Stimulated activated CD4-positive, alpha-beta T cell treated with anti-CD3 and anti-CD28 coated beads, TNF-alpha, amount 100 ng/mL, for 24 hours (primary cell): ENCODE results near the gene R3HDM2.
"Not testable (repeated sequence)": the region's sequence is repeated elsewhere in the genome, so short reads cannot be mapped to it uniquely, and the experiment has no call there.

Experiments
- DNase-seq, 3 experiments: peaks; one replicate each; pipeline ENCODE4 v3.0.0-alpha.2; 2020; ENCODE audit warnings: low read depth in 3 of 3

Gene R3HDM2

GRCh38 chr12:57426948-57427347, 3.9 kb downstream of the R3HDM2 start:
- not testable (repeated sequence) for DNase-seq

GRCh38 chr12:57420482-57420881, 10.4 kb downstream of the R3HDM2 start:
- no peak for DNase-seq

DNA sequence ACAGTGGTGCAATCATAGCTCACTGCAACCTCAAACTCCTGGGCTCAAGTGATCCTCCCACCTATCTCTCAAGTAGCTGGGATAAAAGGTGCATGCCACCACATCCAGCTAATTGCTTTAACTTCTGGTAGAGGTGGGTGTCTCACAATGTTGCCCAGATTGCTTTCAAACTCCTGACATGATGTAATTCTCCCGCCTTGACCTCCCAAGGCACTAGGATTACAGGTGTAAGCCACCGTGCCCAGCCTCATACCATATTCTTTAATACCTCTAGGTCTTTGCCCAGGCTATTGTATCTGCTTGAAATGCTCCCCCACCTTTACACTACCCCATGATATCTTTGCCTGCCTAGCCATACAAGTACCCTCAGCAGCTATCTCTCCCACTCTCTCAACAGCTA, 11.3 kb downstream of the R3HDM2 start:
- DNase-seq = no peak

DNA sequence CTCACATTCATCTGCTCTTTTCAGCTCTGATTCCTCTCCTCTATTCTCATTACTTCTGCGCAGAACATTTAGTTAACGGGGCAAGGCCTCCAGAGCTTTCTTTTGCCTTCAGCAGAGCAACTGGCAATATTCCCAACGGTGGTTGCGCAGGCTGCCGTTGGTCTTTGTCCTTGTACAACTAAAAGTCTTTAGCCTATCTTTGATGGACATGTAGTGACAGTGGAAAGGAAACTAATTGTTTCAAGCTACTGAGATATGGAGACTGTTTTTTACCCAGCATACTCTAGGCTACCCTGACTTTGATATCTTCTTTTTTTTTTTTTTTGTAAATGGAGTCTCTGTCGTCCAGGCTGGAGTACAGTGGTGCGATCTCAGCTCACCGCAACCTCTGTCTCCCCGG, 12.6 kb downstream of the R3HDM2 start:
- no peak for DNase-seq

- DNase-seq = no peak
Measured at GRCh38 chr12:57416039-57416996, 14.5 kb downstream of the R3HDM2 start.

GRCh38 chr12:57415088-57415487, 15.8 kb downstream of the R3HDM2 start:
- no peak for DNase-seq

DNA sequence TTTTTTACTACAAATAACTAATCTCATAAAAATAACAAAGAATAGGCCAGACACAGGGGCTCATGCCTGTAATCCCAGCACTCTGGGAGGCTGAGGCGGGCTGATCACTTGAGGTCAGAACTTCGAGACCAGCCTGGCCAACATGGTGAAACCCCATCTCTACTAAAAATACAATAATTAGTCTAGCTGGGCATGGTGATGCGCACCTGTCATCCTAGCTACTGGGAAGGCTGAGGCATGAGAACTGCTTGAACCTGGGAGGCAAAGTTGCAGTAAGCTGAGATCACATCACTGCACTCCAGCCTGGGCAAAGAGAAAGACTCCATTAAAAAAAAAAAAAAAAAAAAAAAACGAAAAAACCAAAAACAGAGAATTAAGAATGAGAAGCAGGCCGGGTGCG, 16.7 kb downstream of the R3HDM2 start:
- DNase-seq = not testable (repeated sequence)

DNA sequence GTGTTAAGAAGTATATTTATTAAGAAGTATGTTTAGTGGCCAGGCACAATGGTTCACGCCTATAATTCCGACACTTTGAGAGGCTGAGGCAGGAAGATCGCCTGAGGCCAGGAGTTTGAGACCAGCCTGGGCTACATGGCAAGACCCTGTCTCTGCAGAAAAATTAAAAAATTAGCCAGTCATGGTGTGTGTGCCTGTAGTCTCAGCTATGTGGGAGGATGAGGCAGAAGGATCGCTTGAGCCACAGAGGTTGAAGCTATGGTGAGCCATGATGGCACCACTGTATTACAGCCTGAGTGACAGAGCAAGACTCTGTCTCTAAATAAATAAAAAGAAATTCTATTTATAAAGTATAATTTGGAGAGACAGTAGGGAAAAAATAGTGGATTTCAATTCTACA, 20.3 kb downstream of the R3HDM2 start:
- no peak for DNase-seq

DNA sequence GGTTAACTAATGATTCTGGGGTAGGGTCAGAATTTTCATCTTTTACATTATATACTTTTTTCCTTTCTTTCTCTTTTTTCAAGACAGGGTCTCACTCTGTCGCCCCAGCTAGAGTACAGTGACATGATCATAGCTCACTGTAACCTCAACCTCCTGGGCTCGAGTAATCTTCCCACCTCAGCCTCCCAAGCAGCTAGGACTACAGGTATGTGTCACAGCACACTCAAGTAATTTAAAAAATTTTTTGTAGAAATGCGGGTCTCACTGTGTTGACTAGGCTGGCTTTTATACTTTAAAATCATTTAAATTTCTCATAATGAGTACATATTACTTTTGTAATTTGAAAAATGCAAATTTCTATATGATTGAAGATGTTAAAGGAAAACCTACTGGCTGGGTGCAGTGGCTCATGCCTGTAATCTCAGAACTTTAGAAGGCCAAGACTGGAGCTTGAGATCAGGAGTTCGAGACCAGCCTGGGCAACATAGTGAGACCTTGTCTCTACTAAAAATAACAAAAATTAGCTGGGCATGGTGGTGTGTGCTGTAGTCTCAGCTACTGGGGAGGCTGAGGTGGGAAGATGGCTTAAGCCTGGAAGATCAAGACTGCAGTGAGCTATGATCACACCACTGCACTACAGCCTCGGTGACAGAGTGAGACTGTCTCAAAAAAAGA, 25.7 kb downstream of the R3HDM2 start:
- DNase-seq = peak in 1 of 3 experiments; percentile 9

GRCh38 chr12:57402156-57402555, 28.7 kb downstream of the R3HDM2 start:
- not testable (repeated sequence) for DNase-seq

DNA sequence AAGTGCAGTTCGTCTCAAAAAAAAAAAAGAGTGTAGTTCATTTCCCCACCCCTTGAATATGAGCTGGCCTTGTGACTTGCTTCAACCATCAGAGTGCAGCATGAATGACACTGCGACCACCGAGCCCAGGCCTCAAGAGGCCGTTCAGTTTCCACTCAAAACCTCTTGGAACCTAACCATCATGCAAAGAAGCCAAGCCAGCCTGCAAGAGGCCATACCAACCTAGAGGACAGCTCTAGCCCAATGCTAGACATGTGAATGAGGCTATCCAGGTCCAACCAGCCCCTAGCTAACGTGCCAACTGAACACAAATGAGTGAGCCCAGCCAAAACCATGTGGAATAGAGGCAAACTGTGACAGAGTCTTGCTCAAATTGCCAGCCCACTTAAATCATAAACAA, 29.7 kb downstream of the R3HDM2 start:
- no peak for DNase-seq

- DNase-seq = not testable (repeated sequence)
Measured at GRCh38 chr12:57399718-57400463, 31.0 kb downstream of the R3HDM2 start.

DNA sequence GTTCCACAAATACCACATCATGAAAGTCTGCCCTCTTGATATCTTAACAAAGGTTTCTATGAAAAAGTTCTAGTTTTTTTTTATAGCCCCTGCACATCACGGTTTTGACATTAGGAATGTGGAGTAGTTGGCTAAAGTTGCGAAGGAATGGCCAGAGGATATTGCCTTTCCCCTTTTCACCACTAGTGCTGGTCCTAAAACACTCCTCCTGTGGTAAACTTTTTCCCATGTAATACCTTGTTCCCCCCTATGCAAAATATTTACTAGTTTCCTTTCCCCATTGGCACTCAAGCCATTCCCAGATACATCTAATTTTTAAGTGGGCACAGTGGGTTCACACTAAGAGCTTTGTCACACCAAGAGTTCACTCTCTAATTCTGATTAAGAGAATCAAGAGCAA, 33.4 kb downstream of the R3HDM2 start:
- DNase-seq = no peak

GRCh38 chr12:57395121-57395520, 35.7 kb downstream of the R3HDM2 start:
- DNase-seq = no peak

DNA sequence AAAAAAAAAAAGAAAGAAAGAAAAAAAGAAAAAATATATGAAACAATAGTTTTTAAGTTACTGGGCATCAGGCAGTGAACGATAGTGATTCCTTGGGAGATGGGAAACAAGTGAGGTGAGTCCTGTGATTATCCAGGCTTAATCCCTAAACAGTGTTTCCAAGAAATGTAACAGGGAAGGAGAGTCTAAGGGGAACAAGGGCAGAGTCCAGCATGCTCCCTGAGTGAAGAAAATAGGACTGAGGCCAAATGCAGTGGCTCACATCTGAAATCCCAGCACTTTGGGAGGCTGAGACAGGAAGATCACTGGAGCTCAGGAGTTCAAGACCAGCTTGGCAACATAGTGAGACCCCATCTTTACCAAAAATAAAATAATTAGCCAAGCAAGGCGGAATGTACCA, 40.7 kb downstream of the R3HDM2 start:
- no peak for DNase-seq

DNA sequence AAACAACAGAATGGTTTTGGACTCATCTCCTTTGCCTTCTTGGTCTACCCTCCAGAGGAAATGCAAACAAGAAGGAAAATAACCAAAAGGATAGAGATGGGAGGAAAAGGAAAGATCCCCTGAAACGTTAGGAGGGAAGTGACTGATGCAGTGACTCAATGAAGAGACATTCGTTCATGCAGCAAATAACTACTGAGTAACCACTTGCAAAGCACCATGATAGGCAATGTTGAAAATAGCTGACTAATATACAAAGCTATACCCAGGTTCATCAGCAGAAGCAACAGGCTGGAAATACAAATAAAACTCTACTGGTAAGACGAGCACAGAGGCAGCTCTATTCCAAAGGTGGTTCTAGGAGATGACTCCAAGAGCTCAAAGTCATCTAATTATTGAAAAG, 41.8 kb downstream of the R3HDM2 start:
- DNase-seq = no peak

- no peak for DNase-seq
Measured at GRCh38 chr12:57388425-57388824, 42.4 kb downstream of the R3HDM2 start.

GRCh38 chr12:57386187-57386720, 44.6 kb downstream of the R3HDM2 start:
- no peak for DNase-seq

- no peak for DNase-seq
Measured at GRCh38 chr12:57385586-57385985, 45.3 kb downstream of the R3HDM2 start.

GRCh38 chr12:57384478-57384877, 46.4 kb downstream of the R3HDM2 start:
- DNase-seq = no peak

- DNase-seq = no peak
Measured at GRCh38 chr12:57381693-57382220, 49.1 kb downstream of the R3HDM2 start.

DNA sequence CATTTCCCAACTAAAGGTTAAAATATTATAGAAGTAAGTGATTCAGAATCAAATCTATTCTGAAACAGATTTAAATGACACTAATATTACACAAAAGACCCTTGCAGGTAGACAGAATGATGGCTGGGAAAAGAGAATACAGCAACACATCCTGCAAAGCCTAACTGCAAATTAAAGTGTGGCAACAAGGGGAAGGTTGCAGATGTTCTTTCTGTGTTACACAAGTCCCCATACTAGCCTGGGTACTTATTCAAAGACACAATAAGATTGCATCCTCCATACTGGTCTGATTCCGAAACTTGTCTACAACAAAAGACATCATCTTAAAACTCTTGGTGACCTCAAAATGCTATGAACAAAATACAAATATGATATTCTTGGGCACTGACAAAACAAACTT, 50.5 kb downstream of the R3HDM2 start:
- no peak for DNase-seq
